SK-N-SH (cell line): Measurements from ENCODE around the gene SYNGR3. TPM values are rescaled to one million over a fixed set of nuclear protein-coding genes. Genes with fewer than 3 reads are reported as not detected.
A peak's percentile ranks its signal among the peaks of the same experiment; 100 is the strongest.

Experiments used
- CTCF ChIA-PET: fragments of 300-600, 350-600 bp; formaldehyde crosslinking; extraction: SDS; loops from one replicate; lab custom pipeline; 2021; lab: Yijun Ruan, JAX
- POLR2A ChIA-PET: fragments of 350-600 bp; sonication (Branson Sonifier 250); formaldehyde crosslinking; extraction: SDS; loops from one replicate; lab custom pipeline; 2020; ENCODE audit warnings: antibody characterized with exemption, inconsistent platforms; lab: Yijun Ruan, JAX
- DNase-seq: peaks from one replicate; pipeline ENCODE4 v3.0.0; 2012
- H2AFZ ChIP-seq: fragments of 200-600 bp; sonication (generic); 2 replicates; pipeline ENCODE4 v1.8.1; 2016; ENCODE audit warnings: antibody characterized with exemption, mild to moderate bottlenecking, low read depth
- H3F3A ChIP-seq: fragments of 200-600 bp; sonication (generic); replicated peaks from 2 replicates; pipeline ENCODE3; 2016; ENCODE audit warnings: antibody characterized with exemption, mild to moderate bottlenecking; ENCODE audit not compliant: insufficient read depth
- H3K27ac ChIP-seq, 2 experiments: fragments of 200-500 bp in 1 of 2; fragments of 200-600 bp in 1 of 2; sonication (Bioruptor generic) in 1 of 2; sonication (generic), shearing (Covaris generic) in 1 of 2; 2 replicates each; pipeline versions ENCODE4 v1.5.1 to v1.6.1; 2014 to 2016; ENCODE audit warnings: low read depth in 2 of 2, inconsistent platforms in 1 of 2, low read length in 1 of 2, mild to moderate bottlenecking in 1 of 2, mixed read lengths in 1 of 2
- H3K27me3 ChIP-seq: fragments of 200-600 bp; sonication (generic), shearing (Covaris generic); 2 replicates; pipeline ENCODE4 v1.6.1; 2016; ENCODE audit warnings: mixed run types; ENCODE audit not compliant: insufficient read depth
- H3K36me3 ChIP-seq, 2 experiments: fragments of 200-500 bp in 1 of 2; fragments of 200-600 bp in 1 of 2; sonication (Bioruptor generic) in 1 of 2; sonication (generic) in 1 of 2; replicated peaks in 1 of 2; 2 replicates each; pipeline versions ENCODE3 to v1.5.1; 2014 to 2016; ENCODE audit warnings: low read length in 1 of 2, mild to moderate bottlenecking in 1 of 2; ENCODE audit not compliant: insufficient read depth in 2 of 2, control insufficient read depth in 1 of 2
- H3K4me1 ChIP-seq, 2 experiments: fragments of 200-500 bp in 1 of 2; fragments of 200-600 bp in 1 of 2; sonication (Bioruptor generic) in 1 of 2; sonication (generic), shearing (Covaris generic) in 1 of 2; 2 replicates each; pipeline versions ENCODE4 v1.5.1 to v1.6.1; 2014 to 2016; ENCODE audit warnings: low read depth in 1 of 2, low read length in 1 of 2, mixed run types in 1 of 2; ENCODE audit not compliant: insufficient read depth in 2 of 2, control insufficient read depth in 1 of 2
- H3K4me2 ChIP-seq: fragments of 200-600 bp; sonication (generic), shearing (Covaris generic); 2 replicates; pipeline ENCODE4 v1.6.1; 2017; ENCODE audit warnings: mixed run types
- H3K4me3 ChIP-seq, 2 experiments: fragments of 200-500 bp in 1 of 2; fragments of 200-600 bp in 1 of 2; sonication (Bioruptor generic) in 1 of 2; sonication (generic), shearing (Covaris generic) in 1 of 2; 2 replicates each; pipeline versions ENCODE4 v1.5.1 to v1.8.1; 2014 to 2016; ENCODE audit warnings: low read depth in 2 of 2, inconsistent platforms in 1 of 2, low read length in 1 of 2, mild to moderate bottlenecking in 1 of 2, mixed read lengths in 1 of 2, moderate library complexity in 1 of 2
- H3K79me2 ChIP-seq: fragments of 200-600 bp; sonication (generic); 2 replicates; pipeline ENCODE4 v1.8.1; 2017; ENCODE audit warnings: mild to moderate bottlenecking; ENCODE audit not compliant: insufficient read depth
- H3K9ac ChIP-seq: fragments of 200-600 bp; sonication (generic); 2 replicates; pipeline ENCODE4 v1.6.1; 2017; ENCODE audit warnings: mixed run types
- H3K9me2 ChIP-seq: fragments of 200-600 bp; sonication (generic); 2 replicates; pipeline ENCODE4 v1.6.1; 2017; ENCODE audit warnings: mixed run types
- H3K9me3 ChIP-seq: fragments of 200-600 bp; sonication (generic); 2 replicates; pipeline ENCODE4 v1.6.1; 2017; ENCODE audit warnings: mixed run types, mild to moderate bottlenecking, moderate library complexity
- H4K20me1 ChIP-seq: fragments of 200-600 bp; sonication (generic); 2 replicates; pipeline ENCODE4 v1.6.1; 2017; ENCODE audit warnings: mild to moderate bottlenecking, mixed run types; ENCODE audit not compliant: insufficient read depth
- CHD2 ChIP-seq: fragments of 150-350 bp; IDR thresholded peaks from 2 replicates; pipeline ENCODE4 v1.6.1; 2018; ENCODE audit warnings: low read length; ENCODE audit not compliant: partially characterized antibody
- ELF1 ChIP-seq: IDR thresholded peaks from 2 replicates; pipeline ENCODE4 v1.4.0; 2012
- EP300 ChIP-seq, 2 experiments: IDR thresholded peaks; 2 replicates each; pipeline versions ENCODE4 v1.4.0 to v1.6.1; 2012; ENCODE audit warnings: borderline replicate concordance in 1 of 2, low read depth in 1 of 2, low read length in 1 of 2
- FOSL2 ChIP-seq: IDR thresholded peaks from 2 replicates; pipeline ENCODE4 v1.4.0; 2012; ENCODE audit warnings: low read depth, mild to moderate bottlenecking, moderate library complexity, borderline replicate concordance
- FOXM1 ChIP-seq: IDR thresholded peaks from 2 replicates; pipeline ENCODE4 v1.4.0; 2012; ENCODE audit warnings: low read depth, mild to moderate bottlenecking
- GABPA ChIP-seq: IDR thresholded peaks from 2 replicates; pipeline ENCODE4 v1.4.0; 2012; ENCODE audit warnings: low read depth, mild to moderate bottlenecking
- MXI1 ChIP-seq: IDR thresholded peaks from 2 replicates; pipeline ENCODE4 v1.6.1; 2012; ENCODE audit warnings: mild to moderate bottlenecking, low read depth, low read length, improper control_type of control experiment
- NFIC ChIP-seq: IDR thresholded peaks from 2 replicates; pipeline ENCODE4 v1.4.0; 2012; ENCODE audit warnings: borderline replicate concordance
- NRF1 ChIP-seq: IDR thresholded peaks from 2 replicates; pipeline ENCODE4 v1.6.1; 2012; ENCODE audit warnings: low read depth, mild to moderate bottlenecking, low read length
- POLR2AphosphoS5 ChIP-seq: IDR thresholded peaks from 2 replicates; pipeline ENCODE4 v1.6.1; 2012; ENCODE audit warnings: low read depth, low read length
- RAD21 ChIP-seq: IDR thresholded peaks from 2 replicates; pipeline ENCODE4 v1.6.1; 2012; ENCODE audit warnings: mild to moderate bottlenecking, low read length
- RFX5 ChIP-seq: IDR thresholded peaks from 2 replicates; pipeline ENCODE4 v1.6.1; 2012; ENCODE audit warnings: mild to moderate bottlenecking, improper control_type of control experiment, low read length
- SIN3A ChIP-seq: IDR thresholded peaks from 2 replicates; pipeline ENCODE4 v1.6.1; 2012; ENCODE audit warnings: low read depth, mild to moderate bottlenecking, low read length, moderate library complexity, borderline replicate concordance
- TCF12 ChIP-seq: IDR thresholded peaks from 2 replicates; pipeline ENCODE4 v1.4.0; 2012
- WGBS: methylation state at CpG from one replicate; pipeline ENCODE4 v1.1.6; 2017; ENCODE audit warnings: low lambda C conversion rate; 5-methylcytosine and 5-hydroxymethylcytosine counted together
- polyA plus RNA-seq, 3 experiments: library from polyadenylated mRNA; depleted of rRNA; stranded (reverse); fragments of >200 nt; gene quantifications; 2 replicates each; pipeline ENCODE4 v1.2.3, GENCODE V29; 2012
- TF ChIP-seq, protein P1 (sequence below): IDR thresholded peaks from 2 replicates; pipeline ENCODE4; 2012
- TF ChIP-seq, protein P2 (sequence below): IDR thresholded peaks from 2 replicates; pipeline ENCODE4 v1.4.0; 2012; ENCODE audit warnings: low read depth, borderline replicate concordance
- TF ChIP-seq, protein P3 (sequence below): IDR thresholded peaks from 2 replicates; pipeline ENCODE4 v1.6.1; 2012; ENCODE audit warnings: mild to moderate bottlenecking, low read depth, low read length, moderate library complexity

Gene SYNGR3
- polyA plus RNA-seq, 1 of the 3 experiments (the other 2 are of a cell fraction), result 10.7 TPM

DNA sequence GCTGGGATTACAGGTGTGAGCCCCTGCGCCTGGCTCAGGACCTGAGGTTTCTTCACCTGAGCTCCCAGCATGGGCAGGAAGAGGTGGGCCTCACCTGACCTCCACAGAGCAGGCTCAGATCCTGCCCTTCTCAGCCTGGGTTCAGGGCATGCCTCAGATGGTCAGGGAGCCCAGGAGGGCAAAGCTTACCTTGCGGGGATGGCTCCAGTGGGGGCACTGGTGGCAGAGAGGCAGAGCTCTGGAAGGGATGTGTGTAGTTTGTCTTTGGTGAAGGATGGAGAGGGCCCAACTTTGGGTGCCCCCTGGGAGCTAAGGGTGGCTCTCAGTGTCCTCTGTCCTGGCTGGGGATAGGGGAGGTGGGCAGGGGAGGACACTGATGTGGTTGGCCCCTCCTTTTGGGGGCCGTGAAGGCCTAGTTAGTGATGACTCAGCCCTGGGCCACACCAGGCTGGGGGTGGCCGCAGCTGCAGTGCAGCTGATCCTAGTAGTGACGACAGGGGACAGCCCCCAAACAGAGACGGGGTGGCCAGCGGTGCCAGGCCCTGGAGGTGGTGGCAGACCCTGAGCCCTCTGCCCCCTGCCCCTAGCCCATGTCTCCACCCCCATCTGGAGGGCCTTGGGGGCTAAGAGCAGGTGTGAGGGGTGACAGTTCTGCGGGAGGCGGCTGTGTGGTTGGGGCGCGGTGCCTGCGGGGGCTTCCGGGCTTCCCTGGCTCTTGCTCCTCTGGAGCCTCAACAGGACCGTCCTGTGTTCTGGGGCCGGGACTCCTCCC lies 42.7 kb downstream of the SYNGR3 start:
- DNase-seq, result no peak
- H3K4me3 ChIP-seq, result no peak overlapping the region
- peak overlapping the region; percentile 83 for H3K9ac ChIP-seq

DNA sequence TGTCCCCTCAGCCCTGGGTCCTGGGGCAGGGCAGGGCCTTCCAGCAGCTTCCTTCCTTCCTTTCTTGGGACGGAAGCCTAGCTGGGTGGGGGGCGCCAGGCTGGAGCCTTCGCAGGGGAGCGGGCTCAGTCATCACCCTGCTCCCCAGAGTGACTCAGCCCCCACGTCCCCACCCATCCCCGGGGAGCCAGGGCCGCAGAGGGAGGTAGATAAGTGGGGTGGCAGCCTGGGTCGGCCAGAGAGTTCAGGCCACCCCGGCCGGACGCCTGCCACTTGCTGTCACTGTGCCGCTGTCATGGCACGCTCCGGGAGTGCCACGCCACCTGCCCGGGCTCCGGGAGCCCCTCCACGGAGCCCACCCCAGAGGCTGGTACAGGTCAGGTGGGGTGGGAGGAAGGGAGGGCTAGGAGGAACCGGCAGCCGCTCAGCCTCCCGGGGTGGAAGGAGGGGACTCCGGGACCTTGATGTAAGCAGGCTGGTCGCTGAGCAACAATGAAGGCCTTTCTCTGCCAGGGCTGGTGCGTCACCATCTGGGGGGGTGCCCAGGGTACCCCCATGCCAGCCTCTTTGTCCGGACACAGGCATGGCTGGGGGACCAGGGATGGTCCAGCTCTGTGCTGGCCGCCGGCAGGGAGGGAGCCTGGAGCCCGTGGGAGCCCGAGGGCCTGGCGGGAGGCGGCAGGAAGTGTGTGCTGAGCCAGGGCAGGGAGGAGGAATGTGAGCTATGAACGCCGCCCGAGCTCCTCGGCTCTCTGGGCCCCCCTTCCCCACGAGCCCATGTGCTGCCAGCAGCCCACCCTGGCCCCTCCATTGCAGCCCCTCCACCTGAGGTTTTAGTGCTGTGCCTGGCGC lies 43.5 kb downstream of the SYNGR3 start:
- WGBS, result 14% methylated on average over 18 of the region's 37 CpGs
- Histone ChIP-seq H3K9ac (peak overlapping the region; percentile 83), H3K4me2 (peak overlapping the region; percentile 94), H3K4me1 (peaks cover 34 to 47% of the 10 kb centered on the region in 2 experiments; a peak in 3 of 4 replicates), H3K27me3 (no peaks in the 10 kb centered on the region), H3K27ac (peak overlapping the region; percentile 86 to 93), H3K9me3 (no peaks in the 10 kb centered on the region), H3K4me3 (peak overlapping the region; percentile 3 to 54; a peak in 2 of 4 replicates), H3F3A (peaks cover 3% of the 10 kb centered on the region), H3K36me3 (peaks cover 0 to 13% of the 10 kb centered on the region in 2 experiments), H4K20me1 (peaks cover under 1% of the 10 kb centered on the region; the same call in 1 of the 2 replicates), H3K9me2 (no peaks in the 10 kb centered on the region), H2AFZ (peak overlapping the region; percentile 17; the same call in 1 of the 2 replicates), H3K79me2 (peaks cover 21% of the 10 kb centered on the region; the same call in 1 of the 2 replicates)
- ChIA-PET CTCF (interaction anchor here (0.6 to 2.5 kb wide), 2 partner anchors 10 to 971 kb away, joined by 4 to 12 read pairs; no protein-coding TSS in a partner anchor), POLR2A (interaction anchor here (1.5 kb wide), 1 partner anchor 14 kb away, joined by 3 read pairs; the partner anchor contains the start of genes NTHL1 and TSC2)
- peak; percentile 83 for DNase-seq
- peak; percentile 30; the same call in 1 of the 2 replicates for TF ChIP-seq FOSL2
- TF ChIP-seq, protein P1, sequence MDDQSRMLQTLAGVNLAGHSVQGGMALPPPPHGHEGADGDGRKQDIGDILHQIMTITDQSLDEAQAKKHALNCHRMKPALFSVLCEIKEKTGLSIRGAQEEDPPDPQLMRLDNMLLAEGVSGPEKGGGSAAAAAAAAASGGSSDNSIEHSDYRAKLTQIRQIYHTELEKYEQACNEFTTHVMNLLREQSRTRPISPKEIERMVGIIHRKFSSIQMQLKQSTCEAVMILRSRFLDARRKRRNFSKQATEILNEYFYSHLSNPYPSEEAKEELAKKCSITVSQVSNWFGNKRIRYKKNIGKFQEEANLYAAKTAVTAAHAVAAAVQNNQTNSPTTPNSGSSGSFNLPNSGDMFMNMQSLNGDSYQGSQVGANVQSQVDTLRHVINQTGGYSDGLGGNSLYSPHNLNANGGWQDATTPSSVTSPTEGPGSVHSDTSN, result no peak
- no peak for TF ChIP-seq MXI1
- no peak for TF ChIP-seq CHD2
- TF ChIP-seq, protein P2, sequence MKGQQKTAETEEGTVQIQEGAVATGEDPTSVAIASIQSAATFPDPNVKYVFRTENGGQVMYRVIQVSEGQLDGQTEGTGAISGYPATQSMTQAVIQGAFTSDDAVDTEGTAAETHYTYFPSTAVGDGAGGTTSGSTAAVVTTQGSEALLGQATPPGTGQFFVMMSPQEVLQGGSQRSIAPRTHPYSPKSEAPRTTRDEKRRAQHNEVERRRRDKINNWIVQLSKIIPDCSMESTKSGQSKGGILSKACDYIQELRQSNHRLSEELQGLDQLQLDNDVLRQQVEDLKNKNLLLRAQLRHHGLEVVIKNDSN, result 0 out of 2 replicates have a peak, but pooled peaks have one; percentile 5
- TF ChIP-seq, protein P3, sequence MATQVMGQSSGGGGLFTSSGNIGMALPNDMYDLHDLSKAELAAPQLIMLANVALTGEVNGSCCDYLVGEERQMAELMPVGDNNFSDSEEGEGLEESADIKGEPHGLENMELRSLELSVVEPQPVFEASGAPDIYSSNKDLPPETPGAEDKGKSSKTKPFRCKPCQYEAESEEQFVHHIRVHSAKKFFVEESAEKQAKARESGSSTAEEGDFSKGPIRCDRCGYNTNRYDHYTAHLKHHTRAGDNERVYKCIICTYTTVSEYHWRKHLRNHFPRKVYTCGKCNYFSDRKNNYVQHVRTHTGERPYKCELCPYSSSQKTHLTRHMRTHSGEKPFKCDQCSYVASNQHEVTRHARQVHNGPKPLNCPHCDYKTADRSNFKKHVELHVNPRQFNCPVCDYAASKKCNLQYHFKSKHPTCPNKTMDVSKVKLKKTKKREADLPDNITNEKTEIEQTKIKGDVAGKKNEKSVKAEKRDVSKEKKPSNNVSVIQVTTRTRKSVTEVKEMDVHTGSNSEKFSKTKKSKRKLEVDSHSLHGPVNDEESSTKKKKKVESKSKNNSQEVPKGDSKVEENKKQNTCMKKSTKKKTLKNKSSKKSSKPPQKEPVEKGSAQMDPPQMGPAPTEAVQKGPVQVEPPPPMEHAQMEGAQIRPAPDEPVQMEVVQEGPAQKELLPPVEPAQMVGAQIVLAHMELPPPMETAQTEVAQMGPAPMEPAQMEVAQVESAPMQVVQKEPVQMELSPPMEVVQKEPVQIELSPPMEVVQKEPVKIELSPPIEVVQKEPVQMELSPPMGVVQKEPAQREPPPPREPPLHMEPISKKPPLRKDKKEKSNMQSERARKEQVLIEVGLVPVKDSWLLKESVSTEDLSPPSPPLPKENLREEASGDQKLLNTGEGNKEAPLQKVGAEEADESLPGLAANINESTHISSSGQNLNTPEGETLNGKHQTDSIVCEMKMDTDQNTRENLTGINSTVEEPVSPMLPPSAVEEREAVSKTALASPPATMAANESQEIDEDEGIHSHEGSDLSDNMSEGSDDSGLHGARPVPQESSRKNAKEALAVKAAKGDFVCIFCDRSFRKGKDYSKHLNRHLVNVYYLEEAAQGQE, result no peak
- TF ChIP-seq TCF12, result peak; percentile 31; the same call in 1 of the 2 replicates
- peak; percentile 18; the same call in 1 of the 2 replicates for TF ChIP-seq GABPA
- no peak for TF ChIP-seq EP300 (IDR thresholded peaks at IDR 0.05; ENCODE audit: borderline replicate concordance in 1 of 2, low read depth in 1 of 2, low read length in 1 of 2)

More for the DNA sequence above, 42.7 kb downstream of the SYNGR3 start:
- peaks cover 29% of the 10 kb centered on the region; the same call in 1 of the 2 replicates for H3K79me2 ChIP-seq
- no peak overlapping the region; the same call in 1 of the 2 replicates for H2AFZ ChIP-seq
- ChIA-PET POLR2A (interaction anchor here (1.5 kb wide), 1 partner anchor 15 kb away, joined by 3 read pairs; the partner anchor contains the start of genes NTHL1 and TSC2), CTCF (interaction anchor here (0.6 to 2.5 kb wide), 5 partner anchors 9 to 971 kb away, joined by 3 to 12 read pairs (median 4); partner anchors contain the start of genes NTHL1 and TSC2)
- peaks cover 8% of the 10 kb centered on the region; the same call in 1 of the 2 replicates for H4K20me1 ChIP-seq
- no peaks in the 10 kb centered on the region for H3K9me3 ChIP-seq
- peaks cover 40 to 47% of the 10 kb centered on the region in 2 experiments; a peak in 3 of 4 replicates for H3K4me1 ChIP-seq
- peak overlapping the region; percentile 94 for H3K4me2 ChIP-seq
- TF ChIP-seq SIN3A (no peak), RFX5 (no peak), POLR2AphosphoS5 (no peak), MXI1 (no peak), NFIC (no peak), NRF1 (no peak), ELF1 (no peak), RAD21 (no peak), FOXM1 (no peak), EP300 (IDR thresholded peaks at IDR 0.05; ENCODE audit: borderline replicate concordance in 1 of 2, low read depth in 1 of 2, low read length in 1 of 2) (no peak)
- TF ChIP-seq, protein P1, result no peak
- no peaks in the 10 kb centered on the region for H3K27me3 ChIP-seq
- H3K9me2 ChIP-seq, result no peaks in the 10 kb centered on the region
- peaks cover 0 to 13% of the 10 kb centered on the region in 2 experiments for H3K36me3 ChIP-seq
- peaks cover 3% of the 10 kb centered on the region for H3F3A ChIP-seq
- H3K27ac ChIP-seq, result peak overlapping the region in 1 of 2 experiments; percentile 93; a peak in 3 of 4 replicates
- 89% methylated on average over 8 of the region's 15 CpGs for WGBS
